ENCODE measurements around the gene BIRC2.

Gene BIRC2

GRCh38 chr11:102396708-102397563 lies 49.9 kb downstream of the BIRC2 start:
- no peak for DNase-seq (ENCODE audit: low read depth)
- no peak for TF ChIP-seq CTCF (IDR thresholded peaks at IDR 0.05; ENCODE audit: low read depth, low read length, missing control alignments)
- H3K4me3 ChIP-seq (ENCODE audit: low read depth, low read length) = no peak overlapping the region
- in situ Hi-C loops (cut with HindIII; ENCODE audit: low sequenced_read_pairs) = no loop called here

- in situ Hi-C loops (cut with HindIII; ENCODE audit: low sequenced_read_pairs) = no loop called here
- no peak for DNase-seq (ENCODE audit: low read depth)
- no peak for TF ChIP-seq CTCF (IDR thresholded peaks at IDR 0.05; ENCODE audit: low read depth, low read length, missing control alignments)
- no peak overlapping the region for H3K4me3 ChIP-seq (ENCODE audit: low read depth, low read length)
Observed at GRCh38 chr11:102398297-102398696, 51.3 kb downstream of the BIRC2 start.

GRCh38 chr11:102399189-102399588 lies 52.2 kb downstream of the BIRC2 start:
- DNase-seq (ENCODE audit: low read depth) = no peak
- TF ChIP-seq CTCF (IDR thresholded peaks at IDR 0.05; ENCODE audit: low read depth, low read length, missing control alignments) = no peak
- H3K4me3 ChIP-seq (ENCODE audit: low read depth, low read length) = no peak overlapping the region
- in situ Hi-C loops (cut with HindIII; ENCODE audit: low sequenced_read_pairs) = no loop called here

- in situ Hi-C loops (cut with HindIII; ENCODE audit: low sequenced_read_pairs) = no loop called here
- no peak for DNase-seq (ENCODE audit: low read depth)
- no peak for TF ChIP-seq CTCF (IDR thresholded peaks at IDR 0.05; ENCODE audit: low read depth, low read length, missing control alignments)
- no peak overlapping the region for H3K4me3 ChIP-seq (ENCODE audit: low read depth, low read length)
Observed at GRCh38 chr11:102400603-102401002, 53.6 kb downstream of the BIRC2 start.

GRCh38 chr11:102401905-102402304 lies 54.9 kb downstream of the BIRC2 start:
- in situ Hi-C loops (cut with HindIII; ENCODE audit: low sequenced_read_pairs) = no loop called here
- no peak for DNase-seq (ENCODE audit: low read depth)
- H3K4me3 ChIP-seq (ENCODE audit: low read depth, low read length) = no peak overlapping the region
- TF ChIP-seq CTCF (IDR thresholded peaks at IDR 0.05; ENCODE audit: low read depth, low read length, missing control alignments) = no peak

- in situ Hi-C loops (cut with HindIII; ENCODE audit: low sequenced_read_pairs) = no loop called here
- DNase-seq (ENCODE audit: low read depth) = no peak
- no peak overlapping the region for H3K4me3 ChIP-seq (ENCODE audit: low read depth, low read length)
- TF ChIP-seq CTCF (IDR thresholded peaks at IDR 0.05; ENCODE audit: low read depth, low read length, missing control alignments) = no peak
Observed at GRCh38 chr11:102402548-102402947, 55.5 kb downstream of the BIRC2 start.
